Measurements from ENCODE around the gene PARM1.

- TF ChIP-seq, protein P1, sequence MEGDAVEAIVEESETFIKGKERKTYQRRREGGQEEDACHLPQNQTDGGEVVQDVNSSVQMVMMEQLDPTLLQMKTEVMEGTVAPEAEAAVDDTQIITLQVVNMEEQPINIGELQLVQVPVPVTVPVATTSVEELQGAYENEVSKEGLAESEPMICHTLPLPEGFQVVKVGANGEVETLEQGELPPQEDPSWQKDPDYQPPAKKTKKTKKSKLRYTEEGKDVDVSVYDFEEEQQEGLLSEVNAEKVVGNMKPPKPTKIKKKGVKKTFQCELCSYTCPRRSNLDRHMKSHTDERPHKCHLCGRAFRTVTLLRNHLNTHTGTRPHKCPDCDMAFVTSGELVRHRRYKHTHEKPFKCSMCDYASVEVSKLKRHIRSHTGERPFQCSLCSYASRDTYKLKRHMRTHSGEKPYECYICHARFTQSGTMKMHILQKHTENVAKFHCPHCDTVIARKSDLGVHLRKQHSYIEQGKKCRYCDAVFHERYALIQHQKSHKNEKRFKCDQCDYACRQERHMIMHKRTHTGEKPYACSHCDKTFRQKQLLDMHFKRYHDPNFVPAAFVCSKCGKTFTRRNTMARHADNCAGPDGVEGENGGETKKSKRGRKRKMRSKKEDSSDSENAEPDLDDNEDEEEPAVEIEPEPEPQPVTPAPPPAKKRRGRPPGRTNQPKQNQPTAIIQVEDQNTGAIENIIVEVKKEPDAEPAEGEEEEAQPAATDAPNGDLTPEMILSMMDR (IDR thresholded peaks at IDR 0.05), result no peak
- TF ChIP-seq POLR2A (IDR thresholded peaks at IDR 0.05), result no peak
Observed at GRCh38 chr4:74930162-74930561, 2.8 kb upstream of the PARM1 start.

Measured in adrenal gland (tissue), 5 donors.